ENCODE measurements around the gene MAJIN.

The MAJIN gene

DNA sequence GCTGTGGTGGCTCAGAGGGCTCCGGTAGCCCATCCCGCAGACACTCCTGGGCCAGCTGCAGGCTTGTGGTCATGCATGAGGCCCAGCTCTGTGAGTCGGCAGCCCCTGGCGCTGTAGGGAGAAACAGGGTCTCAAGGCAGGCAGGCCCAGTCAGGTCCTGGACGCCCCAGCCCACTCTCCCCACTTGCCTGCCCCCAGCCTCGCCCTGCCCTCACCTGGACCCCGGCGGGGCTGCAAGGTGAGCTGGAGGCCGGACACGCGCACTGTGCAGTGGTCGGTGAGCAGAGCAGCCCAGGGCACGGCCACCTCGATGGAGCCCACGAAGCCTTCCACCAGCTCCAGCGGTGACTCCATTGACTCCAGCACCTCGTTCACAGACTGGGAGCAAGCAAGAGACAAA, 57.8 kb downstream of the MAJIN start:
- in situ Hi-C loops (cut with MboI; ENCODE audit: low sequenced_read_pairs), result no loop called here

DNA sequence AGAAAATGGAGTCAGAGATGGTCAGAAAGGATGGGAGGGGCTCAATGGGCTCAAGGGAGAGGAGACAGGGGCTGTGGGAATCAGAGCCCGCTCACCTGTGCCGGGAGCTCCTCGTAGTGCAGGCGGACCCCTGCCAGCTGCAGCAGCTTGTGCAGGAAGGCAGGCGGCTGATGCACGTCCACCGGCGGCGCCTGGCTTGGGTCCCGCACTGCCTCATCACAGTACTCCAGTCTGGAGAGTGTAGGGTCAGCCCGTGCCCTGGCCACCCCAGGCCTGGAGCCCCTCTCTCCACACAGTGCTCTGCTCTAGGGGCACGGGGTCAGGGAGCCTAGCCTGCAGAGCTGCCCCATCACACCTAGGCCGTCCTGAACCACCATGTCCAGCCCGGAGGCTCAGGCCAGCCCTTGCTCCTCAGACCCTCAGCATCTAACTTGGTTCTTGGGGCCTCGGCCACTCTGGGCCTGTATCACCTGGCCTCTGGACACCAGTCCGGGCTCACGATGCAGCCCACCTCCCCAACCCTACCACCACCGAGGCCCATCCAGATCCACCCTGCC, 58.7 kb downstream of the MAJIN start:
- in situ Hi-C loops (cut with MboI; ENCODE audit: low sequenced_read_pairs), result no loop called here

DNA sequence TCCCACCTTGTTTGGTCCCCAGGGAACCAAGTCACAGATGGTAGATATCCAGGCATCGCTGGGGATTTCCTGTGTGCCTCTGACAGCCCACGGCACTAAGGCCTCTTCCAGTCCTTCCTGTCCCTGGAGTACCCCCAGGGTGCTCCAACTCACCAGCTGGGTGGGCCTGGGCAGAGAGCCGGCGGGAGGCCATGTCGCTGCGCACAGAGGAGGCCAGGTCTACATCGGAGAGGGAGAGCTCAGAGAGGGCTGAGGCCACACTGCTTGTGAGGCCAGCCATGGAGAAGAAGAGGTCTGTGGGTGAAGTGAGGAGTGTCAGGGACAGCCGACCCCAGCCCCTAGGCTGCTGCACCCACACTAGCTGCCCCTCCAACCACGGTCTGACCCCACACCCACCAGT, 60.2 kb downstream of the MAJIN start:
- in situ Hi-C loops (cut with MboI; ENCODE audit: low sequenced_read_pairs), result no loop called here

DNA sequence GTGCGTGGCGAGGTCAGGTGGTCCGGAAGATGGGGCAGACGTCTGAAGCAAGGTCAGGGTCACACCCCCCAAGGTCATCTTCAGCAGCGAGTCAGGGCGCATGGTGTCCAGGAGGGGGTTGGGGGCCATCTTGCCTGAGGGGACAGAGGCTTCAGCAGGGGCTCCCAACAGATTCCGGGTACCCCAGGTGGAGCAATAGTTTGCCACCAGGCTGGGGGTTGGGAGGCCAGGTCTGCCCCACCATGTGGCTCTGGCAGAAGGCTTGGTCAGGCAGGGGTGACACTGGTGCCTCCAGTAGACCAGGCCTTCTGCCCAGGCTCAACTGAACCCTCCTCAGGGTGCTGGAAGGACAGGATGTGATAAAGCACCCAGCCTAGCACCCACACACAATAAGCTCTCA, 60.8 kb downstream of the MAJIN start:
- in situ Hi-C loops (cut with MboI; ENCODE audit: low sequenced_read_pairs), result no loop called here

DNA sequence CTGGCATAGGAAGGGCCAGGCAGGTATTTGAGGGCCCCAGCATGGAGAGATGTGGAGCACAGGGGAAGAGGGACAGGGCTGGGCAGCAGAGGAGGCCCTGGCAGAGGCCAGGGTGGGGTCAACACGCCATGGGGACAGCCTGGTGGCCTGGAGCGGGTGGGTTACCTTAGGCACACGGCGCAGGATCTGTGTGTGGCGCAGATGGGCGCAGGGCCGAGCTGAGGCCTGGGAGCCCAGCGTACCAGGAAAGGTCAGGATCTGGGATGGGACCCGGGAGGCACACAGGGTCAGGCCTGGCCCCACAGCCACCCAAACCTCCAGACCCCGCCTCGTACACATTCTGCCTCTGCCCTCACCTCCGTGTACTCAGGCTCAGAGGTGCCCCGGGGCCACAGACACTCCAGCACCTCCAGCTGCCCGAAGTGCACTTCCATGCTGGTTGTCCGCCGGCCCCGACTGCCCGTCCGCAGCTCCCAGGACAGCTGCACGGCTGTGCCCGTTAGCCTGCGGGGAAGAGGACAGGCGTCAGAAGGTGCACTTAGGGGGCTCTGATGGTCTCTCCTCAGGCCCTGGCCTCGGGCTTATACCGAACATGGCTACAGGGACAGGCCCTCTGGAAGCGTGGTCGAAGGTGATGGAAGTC, 61.3 kb downstream of the MAJIN start:
- in situ Hi-C loops (cut with MboI; ENCODE audit: low sequenced_read_pairs), result no loop called here

DNA sequence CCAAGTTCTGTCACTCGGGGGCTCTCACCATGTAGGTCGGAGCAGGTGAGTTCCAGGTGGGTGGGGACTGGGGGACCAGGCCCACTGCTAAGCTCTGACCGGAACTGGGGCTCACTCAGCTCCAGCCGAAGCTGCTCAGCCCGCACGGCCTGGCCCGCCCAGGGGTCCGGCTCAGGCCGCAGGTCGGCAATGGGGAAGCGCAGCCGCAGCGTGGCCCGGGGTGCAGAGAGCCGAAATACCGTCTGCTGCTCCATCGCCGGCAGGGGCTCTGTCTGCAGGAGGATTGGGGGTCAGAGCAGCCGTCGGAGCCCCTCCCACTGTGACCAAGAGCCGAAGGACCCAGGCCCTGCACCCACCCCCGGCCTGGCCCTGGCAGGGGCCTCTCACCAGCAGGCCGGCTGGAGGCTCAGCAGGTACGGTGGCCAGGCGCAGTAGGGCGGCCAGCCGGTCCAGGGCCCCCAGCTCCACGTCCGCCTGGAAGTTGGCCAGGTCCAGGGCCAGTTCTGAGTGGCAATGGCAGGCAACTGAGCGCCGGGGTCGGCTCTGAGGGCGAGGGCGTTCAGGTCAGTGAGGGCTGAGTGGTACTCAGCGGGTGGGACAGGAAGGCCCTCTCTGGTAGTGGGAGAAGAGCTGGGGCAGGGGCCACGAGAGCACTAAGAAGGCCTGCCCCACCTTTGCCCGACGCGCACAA, 62.1 kb downstream of the MAJIN start:
- in situ Hi-C loops (cut with MboI; ENCODE audit: low sequenced_read_pairs), result no loop called here

DNA sequence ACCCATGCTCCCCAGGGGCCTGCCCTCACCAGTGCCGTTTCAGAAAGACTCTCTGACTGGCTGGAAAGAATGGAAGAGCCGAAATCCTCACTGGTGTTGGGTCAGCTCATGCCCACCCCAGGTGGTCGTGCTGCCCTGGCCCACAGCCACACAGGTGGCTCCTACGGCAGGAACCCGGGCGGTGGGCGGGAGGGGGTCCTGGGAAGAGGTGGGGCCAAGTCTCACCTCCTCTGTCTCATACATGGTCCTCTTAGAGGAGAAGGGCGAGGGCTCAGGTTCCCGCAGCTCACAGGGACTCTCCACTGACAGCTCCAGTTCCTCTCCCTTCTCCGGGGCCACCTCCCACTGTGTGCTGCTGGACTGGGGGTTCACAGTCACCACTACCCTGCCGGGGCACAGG, 63.1 kb downstream of the MAJIN start:
- in situ Hi-C loops (cut with MboI; ENCODE audit: low sequenced_read_pairs), result no loop called here

DNA sequence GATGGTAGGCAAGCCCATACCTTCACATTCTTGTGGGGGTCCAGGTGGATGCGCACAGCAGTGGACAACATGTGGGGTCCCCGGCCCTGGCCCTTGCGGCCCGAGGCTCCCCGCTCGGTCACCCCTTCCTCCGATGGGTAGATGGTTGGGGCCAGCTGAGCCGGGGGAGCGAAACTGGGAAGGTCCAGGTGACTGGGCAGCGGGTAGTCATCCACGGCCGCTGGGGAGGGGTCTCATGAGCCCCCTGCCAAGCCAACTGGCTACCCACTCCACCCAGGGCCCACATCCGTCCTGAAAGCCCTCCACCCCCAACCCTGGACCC, 65.6 kb downstream of the MAJIN start:
- in situ Hi-C loops (cut with MboI; ENCODE audit: low sequenced_read_pairs), result no loop called here

DNA sequence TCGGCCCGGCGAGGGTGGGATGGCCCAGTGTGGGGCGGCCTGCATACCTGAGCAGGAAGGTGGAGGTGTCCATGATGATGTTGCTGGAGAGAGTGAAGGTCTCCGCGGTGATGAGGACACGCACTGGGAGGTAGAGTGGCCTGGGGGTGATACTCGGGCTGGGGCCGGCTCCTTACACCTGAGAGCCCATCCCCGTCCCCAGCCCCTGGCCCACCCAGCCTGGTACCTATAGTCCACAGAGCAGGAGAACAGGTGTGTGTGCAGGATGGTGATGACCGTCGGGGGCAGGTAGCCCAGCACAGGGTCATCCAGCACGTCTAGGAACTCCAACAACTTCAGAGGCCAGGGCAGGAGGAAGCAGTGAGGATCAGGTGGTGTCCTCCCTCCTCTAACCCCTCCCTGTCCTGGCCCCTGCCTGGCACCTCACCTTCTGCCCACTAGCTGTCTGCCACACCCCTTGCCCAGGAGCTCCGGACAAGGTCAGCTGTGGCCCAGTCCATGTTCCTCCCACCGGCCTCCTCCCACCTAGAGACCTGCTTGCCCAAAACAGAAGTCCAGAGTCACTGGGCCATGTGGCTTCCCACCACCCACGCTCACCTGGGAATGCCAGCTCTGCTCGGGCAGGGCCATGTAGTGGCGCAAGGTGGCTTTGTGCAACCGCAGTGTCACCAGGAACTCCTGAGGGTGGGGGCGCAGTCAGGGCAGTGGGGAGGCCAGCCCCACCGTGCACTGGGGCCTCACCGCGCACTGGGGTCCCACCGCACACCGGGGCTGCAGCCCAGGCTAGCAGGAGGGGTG, 66.2 kb downstream of the MAJIN start:
- in situ Hi-C loops (cut with MboI; ENCODE audit: low sequenced_read_pairs), result no loop called here

DNA sequence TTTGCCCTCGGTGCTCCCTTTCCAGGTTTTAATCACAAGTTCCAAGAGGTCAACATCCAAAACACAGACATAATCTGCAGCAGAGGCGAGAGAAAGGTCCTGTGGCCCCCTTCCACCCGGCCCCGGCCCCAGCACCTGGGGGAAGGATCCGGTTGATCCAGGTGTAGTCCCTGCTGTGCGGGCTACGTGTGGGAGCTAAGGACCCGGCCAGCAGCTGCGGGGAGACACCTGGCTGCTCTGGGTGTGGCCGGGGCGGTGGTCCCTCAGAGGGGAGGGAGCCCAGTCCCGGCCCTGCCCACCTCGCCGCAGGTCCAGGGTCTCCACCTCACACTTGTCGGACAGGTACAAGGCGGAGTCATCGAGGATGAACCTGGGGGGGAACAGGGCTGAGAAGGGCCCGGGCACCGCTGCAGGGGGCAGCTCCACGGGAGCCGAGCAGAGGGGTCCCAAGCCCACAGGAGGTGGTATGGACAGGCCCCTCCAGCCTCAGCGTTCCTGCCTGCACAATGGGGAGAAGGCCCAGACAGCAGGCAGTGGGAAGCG, 68.5 kb downstream of the MAJIN start:
- in situ Hi-C loops (cut with MboI; ENCODE audit: low sequenced_read_pairs), result no loop called here

DNA sequence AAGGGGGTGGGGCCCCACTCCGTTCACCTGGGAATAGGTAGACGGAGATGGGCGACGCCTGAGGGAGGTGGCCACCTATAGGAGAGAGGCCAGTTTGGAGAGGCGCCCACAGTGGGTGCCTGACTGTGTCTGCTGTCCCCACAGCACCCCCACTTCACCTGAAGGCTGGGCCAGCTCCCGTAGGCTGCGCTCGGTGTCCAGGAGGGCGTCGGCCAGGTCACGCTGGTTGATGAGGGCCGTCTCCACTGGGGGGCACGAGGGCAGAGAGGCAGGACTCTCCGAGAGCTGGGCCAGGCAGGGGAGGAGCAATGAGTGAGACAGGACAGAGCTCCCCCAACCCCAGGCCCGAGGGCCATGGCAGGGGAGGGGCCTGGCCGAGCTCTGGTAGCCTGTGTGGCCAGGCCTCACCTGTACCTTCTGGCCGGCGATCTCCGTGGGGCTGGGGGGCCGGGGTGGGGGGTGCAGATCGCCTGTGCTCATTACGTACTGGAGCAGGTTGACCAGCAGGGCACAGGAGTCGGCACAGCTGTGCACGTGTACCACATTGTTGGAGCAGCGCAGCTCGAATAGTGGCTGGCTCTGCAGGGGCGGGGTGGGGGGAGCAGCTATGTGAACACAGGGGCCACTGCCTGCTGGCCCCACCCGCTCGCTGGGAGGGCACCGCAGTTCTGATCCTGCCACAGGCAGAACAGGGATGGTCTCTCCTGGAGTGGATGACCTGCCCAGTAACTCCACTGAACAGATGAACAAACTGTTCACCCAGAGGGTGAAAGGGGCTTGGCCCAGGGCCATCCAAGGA, 69.6 kb downstream of the MAJIN start:
- in situ Hi-C loops (cut with MboI; ENCODE audit: low sequenced_read_pairs), result no loop called here

DNA sequence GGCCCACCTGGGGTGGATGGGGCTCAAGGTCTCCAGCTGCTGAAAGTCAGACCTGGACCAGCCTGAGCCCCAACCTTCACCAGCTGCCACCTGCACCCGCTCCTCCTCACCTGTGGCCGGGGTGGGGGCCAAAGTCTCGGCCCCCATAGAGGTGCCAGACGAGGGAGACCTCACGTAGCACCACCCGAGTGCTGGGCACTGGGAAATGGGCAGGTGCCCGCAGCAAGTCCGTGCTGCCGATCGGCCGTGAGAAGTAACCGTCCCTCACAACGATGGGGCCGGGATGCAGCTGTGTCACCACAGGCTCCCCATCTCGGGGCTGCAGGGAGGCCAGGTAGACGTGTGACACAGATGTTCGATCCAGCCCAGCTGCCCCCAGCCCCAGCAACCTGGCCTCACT, 71.1 kb downstream of the MAJIN start:
- in situ Hi-C loops (cut with MboI; ENCODE audit: low sequenced_read_pairs), result no loop called here

DNA sequence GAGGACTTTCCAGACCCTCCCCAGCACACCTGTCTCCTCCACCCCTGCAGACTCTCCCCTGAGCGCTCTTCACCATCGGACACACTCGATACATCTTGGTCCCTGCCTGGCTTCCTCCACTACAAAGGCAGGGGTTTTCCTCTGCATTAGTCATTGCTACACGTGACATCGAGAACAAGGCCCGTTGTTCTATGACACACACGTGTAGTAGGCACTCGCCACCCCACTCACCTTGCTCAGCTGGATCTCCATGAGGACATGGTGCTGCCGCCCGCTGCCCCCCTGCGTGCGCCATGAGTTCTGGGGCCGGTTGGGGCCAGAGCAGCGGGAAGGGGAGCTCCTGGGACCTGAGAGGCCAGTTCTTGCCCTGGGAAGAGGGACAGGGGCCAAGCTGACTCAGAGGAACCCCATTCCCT, 71.6 kb downstream of the MAJIN start:
- in situ Hi-C loops (cut with MboI; ENCODE audit: low sequenced_read_pairs), result no loop called here

DNA sequence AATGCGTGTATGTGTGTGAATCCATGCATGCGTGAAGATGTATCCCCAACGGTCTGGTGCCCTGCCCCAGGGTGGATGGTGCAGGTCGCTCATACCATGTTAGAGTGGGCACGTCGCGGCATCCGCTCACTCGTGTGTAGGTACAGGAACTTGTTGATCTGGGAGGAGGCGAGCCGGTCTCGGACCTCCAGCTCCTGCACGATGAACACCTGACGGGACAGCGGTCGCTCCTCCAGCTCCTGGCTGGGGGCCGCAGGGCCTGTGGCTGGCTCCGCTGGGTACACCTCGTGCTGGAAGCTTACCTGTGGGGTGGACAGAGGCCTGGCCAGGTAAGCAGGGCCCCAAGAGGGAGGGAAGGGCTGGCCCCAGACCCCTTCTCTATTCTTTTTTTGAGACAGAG, 73.4 kb downstream of the MAJIN start:
- in situ Hi-C loops (cut with MboI; ENCODE audit: low sequenced_read_pairs), result no loop called here

DNA sequence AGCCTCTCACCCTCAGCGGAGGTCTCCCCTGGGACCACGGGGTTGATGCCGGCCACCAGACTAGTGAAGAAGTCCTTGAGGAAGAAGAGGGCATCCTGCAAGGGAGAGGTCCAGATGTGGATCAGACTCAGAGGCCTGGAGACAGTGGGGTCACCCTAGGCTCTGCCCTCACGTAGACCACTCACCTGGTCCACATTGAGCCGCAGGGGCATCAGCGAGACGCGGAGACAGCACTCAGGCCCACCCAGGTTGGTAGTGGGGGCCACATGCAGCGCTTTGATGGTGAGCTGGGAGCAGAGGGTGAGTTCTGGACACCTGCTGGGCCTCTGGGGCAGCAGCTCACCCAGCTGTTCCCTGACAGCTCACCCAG, 73.8 kb downstream of the MAJIN start:
- in situ Hi-C loops (cut with MboI; ENCODE audit: low sequenced_read_pairs), result no loop called here

DNA sequence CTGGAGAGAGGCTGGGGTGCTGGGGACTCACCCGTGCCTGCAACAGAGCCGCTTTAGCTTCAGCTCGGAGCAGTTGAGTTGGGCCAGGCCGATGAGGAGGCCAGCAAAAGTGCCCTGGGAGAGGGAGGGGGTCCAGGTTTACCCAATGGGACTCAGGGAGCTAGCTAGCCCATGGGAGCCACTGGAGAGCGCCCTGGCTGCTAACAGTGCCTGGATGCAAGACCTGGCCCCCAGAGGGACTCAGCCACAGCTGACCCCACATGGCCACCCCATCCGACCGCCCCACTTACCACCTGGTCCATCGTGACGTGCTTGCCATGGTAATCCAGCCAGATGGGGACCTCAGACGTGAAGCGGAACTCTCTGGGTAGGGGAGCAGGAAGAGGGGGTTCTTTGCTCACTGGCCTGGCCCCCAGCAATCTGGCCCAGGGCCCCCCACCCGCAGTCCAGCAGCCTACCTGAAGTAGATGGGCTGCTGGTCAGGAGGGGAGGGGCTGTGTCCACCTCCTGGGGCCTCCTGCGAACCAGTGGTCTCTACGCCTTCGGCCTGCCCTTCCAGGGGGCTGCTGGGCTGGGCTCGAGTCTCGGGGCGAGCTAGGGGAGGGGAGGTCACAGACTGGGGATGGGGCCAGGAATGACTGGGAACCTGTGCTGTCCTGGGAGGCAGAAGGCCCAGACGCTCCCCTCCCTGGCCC, 74.4 kb downstream of the MAJIN start:
- in situ Hi-C loops (cut with MboI; ENCODE audit: low sequenced_read_pairs), result no loop called here

DNA sequence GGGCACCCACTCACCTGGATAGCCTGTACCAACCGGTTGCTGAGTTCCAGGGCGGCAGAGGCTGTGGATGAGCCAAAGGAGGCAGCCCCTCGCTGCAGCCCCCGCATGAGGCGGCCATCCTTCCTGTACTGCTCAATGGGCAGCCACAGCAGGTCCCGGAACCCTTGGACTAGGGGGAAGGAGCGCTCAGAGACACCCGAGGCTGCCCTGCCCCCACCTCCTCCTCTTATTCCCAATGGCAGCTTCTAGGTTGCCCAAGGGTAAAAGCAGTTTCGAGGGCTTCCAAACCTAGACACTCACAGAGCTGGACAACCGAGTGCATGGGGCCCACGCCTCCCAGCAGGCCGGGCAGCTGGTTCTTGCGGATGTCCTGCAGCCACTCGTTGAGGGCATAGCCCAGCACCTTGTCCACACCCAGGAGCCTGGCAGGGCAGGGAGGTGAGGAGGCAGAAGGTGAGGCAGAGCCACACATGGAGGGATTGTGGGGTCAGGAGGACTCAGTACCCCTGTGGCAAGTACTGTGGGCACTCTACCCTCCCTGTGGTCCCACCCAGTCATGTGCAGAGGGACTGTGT, 75.4 kb downstream of the MAJIN start:
- in situ Hi-C loops (cut with MboI; ENCODE audit: low sequenced_read_pairs), result no loop called here

DNA sequence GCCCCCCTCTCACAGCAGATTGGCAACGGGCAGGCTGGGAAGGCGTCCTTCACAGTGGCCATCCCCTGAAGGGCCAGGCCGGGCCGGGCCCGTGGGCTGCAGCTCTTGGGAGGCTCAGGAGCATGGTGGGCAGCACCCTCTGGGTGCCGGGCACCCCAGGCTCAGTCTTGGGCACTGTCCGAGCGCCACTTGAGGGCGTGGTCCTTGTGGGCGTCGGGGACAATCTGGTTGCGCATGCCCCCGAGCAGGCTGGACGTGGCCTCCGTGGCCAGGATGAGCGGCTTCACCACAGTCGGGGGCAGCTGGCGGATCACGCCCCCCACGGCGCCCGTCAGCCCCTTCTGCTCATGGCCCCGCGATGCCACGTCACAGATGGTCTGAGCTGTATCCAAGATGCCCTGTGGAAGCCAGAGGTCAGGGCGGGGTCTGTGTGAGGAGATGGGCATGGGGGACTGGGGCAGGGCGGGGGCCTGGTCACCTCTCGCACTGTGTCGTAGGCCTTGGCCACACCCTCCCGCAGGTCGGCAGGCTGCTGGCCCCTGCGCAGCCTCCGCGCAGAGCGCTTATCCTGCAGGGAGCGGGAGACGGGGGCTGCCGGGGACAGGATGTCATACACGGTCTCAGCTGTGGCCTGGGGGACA, 77.0 kb downstream of the MAJIN start:
- in situ Hi-C loops (cut with MboI; ENCODE audit: low sequenced_read_pairs), result loop anchor here (5.0 kb wide), 1 partner anchor 48 kb away; no protein-coding TSS in a partner anchor

DNA sequence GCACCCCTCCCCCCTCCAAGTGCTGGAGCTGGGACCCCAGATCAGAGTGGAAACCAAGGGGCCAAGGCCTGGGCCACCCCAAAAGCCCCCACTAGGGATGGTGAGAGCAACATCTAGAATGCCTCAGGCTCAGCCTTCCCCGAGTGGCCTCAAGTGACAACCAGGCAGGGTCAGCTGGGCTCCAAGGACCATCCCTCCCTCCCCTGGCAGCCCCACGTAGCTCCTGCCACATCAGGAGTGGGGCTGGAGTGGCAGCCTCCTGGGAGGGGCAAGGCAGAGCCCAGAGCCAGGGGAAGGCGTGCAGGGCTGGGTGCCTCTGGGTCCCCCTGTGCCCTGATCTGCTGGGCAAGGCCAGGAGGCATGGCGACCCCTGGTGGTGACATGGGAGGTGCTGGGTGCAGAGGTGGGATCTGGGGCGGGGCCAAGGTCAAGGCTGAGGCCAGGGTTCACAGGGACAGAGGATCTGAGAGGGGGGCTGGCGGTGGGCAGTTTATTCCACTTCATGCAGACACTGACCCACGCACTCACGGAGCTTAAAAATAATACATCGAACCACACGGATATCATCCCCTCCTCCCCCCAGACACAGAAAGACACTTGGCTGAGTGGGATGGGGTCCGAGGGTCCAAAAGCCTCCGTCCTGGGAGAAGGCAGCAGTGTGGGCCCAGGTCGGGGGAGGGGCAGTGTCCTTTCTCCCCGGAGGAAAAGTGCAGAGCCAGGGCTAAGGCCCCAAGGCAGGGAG, 77.7 kb downstream of the MAJIN start:
- in situ Hi-C loops (cut with MboI; ENCODE audit: low sequenced_read_pairs), result loop anchor here (5.0 kb wide), 1 partner anchor 47 kb away; no protein-coding TSS in a partner anchor

Measured in HL-60/S4 treated with phorbol 12-myristate 13-acetate at 8.2 ng/mL for 4 days and 3 days (cell line).